ENCODE results near the gene CRB1. TPM values are rescaled to one million over a fixed set of nuclear protein-coding genes. Genes with fewer than 3 reads are reported as not detected.

Gene CRB1
- total RNA-seq, 4 donors from 2014 or later: not detected

GRCh38 chr1:197342669-197343068, 74.6 kb downstream of the CRB1 start:
- TF ChIP-seq POLR2A (IDR thresholded peaks at IDR 0.05) (no peak), CTCF (IDR thresholded peaks at IDR 0.05) (no peak)
- Histone ChIP-seq H3K27ac (no peak overlapping the region), H3K9me3 (no peaks in the 10 kb centered on the region), H3K27me3 (no peaks in the 10 kb centered on the region), H3K4me3 (no peak overlapping the region), H3K36me3 (no peaks in the 10 kb centered on the region), H3K4me1 (no peaks in the 10 kb centered on the region)
- DNase-seq: no peak

GRCh38 chr1:197343663-197344273, 75.7 kb downstream of the CRB1 start:
- H3K4me3 ChIP-seq: no peak overlapping the region
- H3K36me3 ChIP-seq: no peaks in the 10 kb centered on the region
- TF ChIP-seq POLR2A (IDR thresholded peaks at IDR 0.05) (no peak), CTCF (IDR thresholded peaks at IDR 0.05) (no peak)
- DNase-seq: no peak
- H3K9me3 ChIP-seq: no peaks in the 10 kb centered on the region
- no peak overlapping the region for H3K27ac ChIP-seq
- no peaks in the 10 kb centered on the region for H3K27me3 ChIP-seq
- no peaks in the 10 kb centered on the region for H3K4me1 ChIP-seq

- H3K27me3 ChIP-seq: no peaks in the 10 kb centered on the region
- H3K4me1 ChIP-seq: no peaks in the 10 kb centered on the region
- no peak overlapping the region for H3K4me3 ChIP-seq
- H3K9me3 ChIP-seq: no peaks in the 10 kb centered on the region
- TF ChIP-seq POLR2A (IDR thresholded peaks at IDR 0.05) (no peak), CTCF (IDR thresholded peaks at IDR 0.05) (no peak)
- no peaks in the 10 kb centered on the region for H3K36me3 ChIP-seq
- H3K27ac ChIP-seq: no peak overlapping the region
- DNase-seq: no peak
Observed at GRCh38 chr1:197351821-197352440, 83.9 kb downstream of the CRB1 start.

- Histone ChIP-seq H3K27me3 (no peaks in the 10 kb centered on the region), H3K4me1 (no peaks in the 10 kb centered on the region), H3K27ac (no peak overlapping the region), H3K36me3 (no peaks in the 10 kb centered on the region), H3K4me3 (no peak overlapping the region), H3K9me3 (no peaks in the 10 kb centered on the region)
- no peak for TF ChIP-seq POLR2A (IDR thresholded peaks at IDR 0.05)
- no peak for TF ChIP-seq CTCF (IDR thresholded peaks at IDR 0.05)
- no peak for DNase-seq
Observed at GRCh38 chr1:197355248-197355995, 87.4 kb downstream of the CRB1 start.

- H3K4me1 ChIP-seq: no peaks in the 10 kb centered on the region
- H3K9me3 ChIP-seq: no peaks in the 10 kb centered on the region
- H3K27ac ChIP-seq: no peak overlapping the region
- TF ChIP-seq POLR2A (IDR thresholded peaks at IDR 0.05) (no peak), CTCF (IDR thresholded peaks at IDR 0.05) (peak; percentile 5 to 58 (median 48))
- no peak overlapping the region for H3K4me3 ChIP-seq
- no peaks in the 10 kb centered on the region for H3K27me3 ChIP-seq
- no peaks in the 10 kb centered on the region for H3K36me3 ChIP-seq
- DNase-seq: no peak
Observed at GRCh38 chr1:197356723-197357533, 88.9 kb downstream of the CRB1 start.
